HepG2 (cell line): ENCODE data around the gene APOL4. TPM values are rescaled to one million over a fixed set of nuclear protein-coding genes. Genes with fewer than 3 reads are reported as not detected.

Source experiments
- ATAC-seq: fragments of 200-7000 bp; cut with Tn5 transposase; 3 replicates; pipeline ENCODE4 v1.9.1; 2020; ENCODE audit warnings: mild to moderate bottlenecking, moderate library complexity
- BruUV-seq: library from RNA; stranded (reverse); fragments of 400-500 nt; replicated peaks from 2 replicates; lab custom pipeline; 2021; lab: Mats Ljungman, UMichigan
- CTCF ChIA-PET: fragments of 300-600 bp; formaldehyde crosslinking; extraction: SDS; loops from one replicate; lab custom pipeline; 2021; ENCODE audit warnings: low total read pairs, inconsistent platforms, low intra/inter-chr PET ratio; lab: Yijun Ruan, JAX
- POLR2A ChIA-PET: fragments of 350-600 bp; sonication (Branson Sonifier 250); formaldehyde crosslinking; loops from one replicate; lab custom pipeline; 2020; ENCODE audit warnings: antibody characterized with exemption, inconsistent platforms; lab: Yijun Ruan, JAX
- DNase-seq: peaks from one replicate; pipeline ENCODE4 v3.0.0-alpha.2; 2015; ENCODE audit warnings: low spot score
- FAIRE-seq: peaks from 3 replicates; lab custom pipeline; 2011; peaks lifted over from hg19 to GRCh38; lab: Jason Lieb, UNC
- H2AFZ ChIP-seq: one replicate; pipeline ENCODE4 v1.6.1; 2011; ENCODE audit warnings: low read length, inconsistent platforms
- H3K27ac ChIP-seq: fragments of 300-600 bp; 3 replicates; pipeline ENCODE4 v1.8.0; 2011; ENCODE audit warnings: mixed run types, mild to moderate bottlenecking, mixed read lengths, low read length, inconsistent platforms; ENCODE audit not compliant: insufficient read depth; ENCODE audit errors: extremely low read length
- H3K27me3 ChIP-seq, 2 experiments: fragments of 200-600 bp in 1 of 2; 2 replicates in 1 of 2; 3 replicates in 1 of 2; pipeline versions ENCODE4 v1.6.0 to v1.8.0; 2011; ENCODE audit warnings: low read length in 2 of 2, mild to moderate bottlenecking in 2 of 2, moderate library complexity in 2 of 2, inconsistent platforms in 1 of 2; ENCODE audit not compliant: insufficient read depth in 2 of 2, control insufficient read depth in 1 of 2
- H3K36me3 ChIP-seq, 2 experiments: fragments of 200-600 bp in 1 of 2; replicated peaks in 1 of 2; 2 replicates in 1 of 2; 3 replicates in 1 of 2; pipeline versions ENCODE4 v1.5.1 to v1.8.0; 2011; ENCODE audit warnings: low read length in 2 of 2, inconsistent platforms in 1 of 2; ENCODE audit not compliant: insufficient read depth in 2 of 2, control insufficient read depth in 1 of 2
- H3K4me1 ChIP-seq: 2 replicates; pipeline ENCODE4 v1.5.1; 2012; ENCODE audit warnings: low read length, inconsistent platforms; ENCODE audit not compliant: insufficient read depth
- H3K4me2 ChIP-seq: 2 replicates; pipeline ENCODE4 v1.6.0; 2011; ENCODE audit warnings: low read depth, low read length, inconsistent platforms
- H3K4me3 ChIP-seq, 3 experiments: fragments of 200-600 bp in 1 of 3; sonication (generic), shearing (Covaris generic) in 1 of 3; replicated peaks in 1 of 3; 2 replicates each; pipeline ENCODE4 v1.5.1; 2011 to 2016; ENCODE audit warnings: low read length in 3 of 3, inconsistent platforms in 2 of 3, low read depth in 2 of 3, mild to moderate bottlenecking in 2 of 3, control low read depth in 1 of 3, mixed read lengths in 1 of 3; ENCODE audit not compliant: insufficient read depth in 1 of 3
- H3K79me2 ChIP-seq: one replicate; pipeline ENCODE4 v1.6.1; 2011; ENCODE audit warnings: low read length, inconsistent platforms; ENCODE audit not compliant: insufficient read depth
- H3K9ac ChIP-seq: 2 replicates; pipeline ENCODE4 v1.6.0; 2011; ENCODE audit warnings: mild to moderate bottlenecking, low read depth, low read length, inconsistent platforms; ENCODE audit not compliant: insufficient read depth
- H3K9me3 ChIP-seq: 2 replicates; pipeline ENCODE4 v1.5.1; 2012; ENCODE audit warnings: mild to moderate bottlenecking, low read length
- H4K20me1 ChIP-seq: 2 replicates; pipeline ENCODE4 v1.6.0; 2011; ENCODE audit warnings: inconsistent platforms, mild to moderate bottlenecking, low read length, moderate library complexity; ENCODE audit not compliant: insufficient read depth
- CCAR2 ChIP-seq: fragments of 200-400 bp; formaldehyde crosslinking; optimal IDR thresholded peaks from 2 replicates; pipeline ENCODE3; 2018; ENCODE audit warnings: low read depth, mild to moderate bottlenecking, low read length, moderate library complexity
- NR2F6 ChIP-seq, 2 experiments: IDR thresholded peaks; 2 replicates each; pipeline ENCODE4 v1.6.1; 2016; ENCODE audit warnings: antibody characterized with exemption in 1 of 2, mild to moderate bottlenecking in 1 of 2
- WGBS: methylation state at CpG from one replicate; pipeline ENCODE4 v1.1.6; 2017; ENCODE audit warnings: low lambda C conversion rate; 5-methylcytosine and 5-hydroxymethylcytosine counted together
- in situ Hi-C: cut with HindIII; loops from 2 replicates; pipeline ENCODE4 v1.10.0; 2017; ENCODE audit warnings: low pct_unique_long_range_greater_than_20kb; ENCODE audit not compliant: extremely low pct_ligation_motif_present
- intact Hi-C: fragments of 100-400 bp; cut with micrococcal nuclease; formaldehyde crosslinking; loops from one replicate; pipeline ENCODE4 v1.10.0; 2022; ENCODE audit not compliant: unreplicated experiment
- polyA plus RNA-seq, 8 experiments: library from polyadenylated mRNA; depleted of rRNA in 3 of 8; stranded (reverse) in 7 of 8; unstranded in 1 of 8; fragments of >200 nt; fragmentation: Illumina TruSeq in 4 of 8; extraction: Trizol in 4 of 8; gene quantifications; 2 replicates each; pipeline versions ENCODE4 v1.2.1 to v1.2.3, GENCODE V29; 2011 to 2016; ENCODE audit warnings: low read depth in 4 of 8, missing spikeins in 1 of 8, mixed read lengths in 1 of 8; ENCODE audit not compliant: insufficient read depth in 1 of 8
- total RNA-seq, 5 experiments: library from RNA; depleted of rRNA; stranded (reverse); fragments of >200 nt; fragmentation: Illumina TruSeq; extraction: Trizol; gene quantifications; 2 replicates each; pipeline ENCODE4 v1.2.3, GENCODE V29; 2016; ENCODE audit warnings: low read depth in 1 of 5
- TF ChIP-seq, protein P1 (sequence below): sonication (generic); formaldehyde crosslinking; IDR thresholded peaks from 2 replicates; pipeline ENCODE4 v1.5.1; 2020; ENCODE audit warnings: mild to moderate bottlenecking, missing genetic modification reagents, moderate library complexity

APOL4 gene
- total and polyA plus RNA-seq, 2 of the 13 experiments (the other 11 are each of a cell fraction or from before 2014, with no cell fraction given): 0.77 to 2.8 TPM

DNA sequence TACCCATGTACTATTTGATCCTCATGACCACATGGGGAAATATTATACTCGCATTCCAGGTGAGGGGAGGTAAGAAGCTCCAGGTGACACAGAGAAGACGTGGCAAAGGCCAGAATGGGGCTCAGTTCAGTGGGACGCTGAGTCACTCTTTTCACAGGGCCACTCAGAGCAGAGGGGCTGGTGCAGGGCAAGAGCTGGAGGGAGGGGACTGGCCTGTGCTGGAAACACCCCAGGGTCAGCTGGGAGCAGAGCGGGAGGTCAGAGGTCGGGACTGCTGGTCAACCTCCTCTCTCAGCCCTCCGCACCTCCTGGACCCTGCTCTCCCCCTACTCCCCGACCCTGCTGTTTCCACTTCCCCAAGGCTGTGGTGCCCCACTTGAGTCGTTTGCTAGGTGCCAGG is 53.2 kb downstream of the APOL4 start:
- no peak overlapping the region for H3K4me3 ChIP-seq
- 68% methylated on average over 4 of the region's 8 CpGs for WGBS
- FAIRE-seq: no peak
- no peaks in the 10 kb centered on the region for H3K27me3 ChIP-seq
- H2AFZ ChIP-seq: no peak overlapping the region
- peaks cover 8% of the 10 kb centered on the region; the same call in 1 of the 2 replicates for H3K9me3 ChIP-seq
- TF ChIP-seq, protein P1, sequence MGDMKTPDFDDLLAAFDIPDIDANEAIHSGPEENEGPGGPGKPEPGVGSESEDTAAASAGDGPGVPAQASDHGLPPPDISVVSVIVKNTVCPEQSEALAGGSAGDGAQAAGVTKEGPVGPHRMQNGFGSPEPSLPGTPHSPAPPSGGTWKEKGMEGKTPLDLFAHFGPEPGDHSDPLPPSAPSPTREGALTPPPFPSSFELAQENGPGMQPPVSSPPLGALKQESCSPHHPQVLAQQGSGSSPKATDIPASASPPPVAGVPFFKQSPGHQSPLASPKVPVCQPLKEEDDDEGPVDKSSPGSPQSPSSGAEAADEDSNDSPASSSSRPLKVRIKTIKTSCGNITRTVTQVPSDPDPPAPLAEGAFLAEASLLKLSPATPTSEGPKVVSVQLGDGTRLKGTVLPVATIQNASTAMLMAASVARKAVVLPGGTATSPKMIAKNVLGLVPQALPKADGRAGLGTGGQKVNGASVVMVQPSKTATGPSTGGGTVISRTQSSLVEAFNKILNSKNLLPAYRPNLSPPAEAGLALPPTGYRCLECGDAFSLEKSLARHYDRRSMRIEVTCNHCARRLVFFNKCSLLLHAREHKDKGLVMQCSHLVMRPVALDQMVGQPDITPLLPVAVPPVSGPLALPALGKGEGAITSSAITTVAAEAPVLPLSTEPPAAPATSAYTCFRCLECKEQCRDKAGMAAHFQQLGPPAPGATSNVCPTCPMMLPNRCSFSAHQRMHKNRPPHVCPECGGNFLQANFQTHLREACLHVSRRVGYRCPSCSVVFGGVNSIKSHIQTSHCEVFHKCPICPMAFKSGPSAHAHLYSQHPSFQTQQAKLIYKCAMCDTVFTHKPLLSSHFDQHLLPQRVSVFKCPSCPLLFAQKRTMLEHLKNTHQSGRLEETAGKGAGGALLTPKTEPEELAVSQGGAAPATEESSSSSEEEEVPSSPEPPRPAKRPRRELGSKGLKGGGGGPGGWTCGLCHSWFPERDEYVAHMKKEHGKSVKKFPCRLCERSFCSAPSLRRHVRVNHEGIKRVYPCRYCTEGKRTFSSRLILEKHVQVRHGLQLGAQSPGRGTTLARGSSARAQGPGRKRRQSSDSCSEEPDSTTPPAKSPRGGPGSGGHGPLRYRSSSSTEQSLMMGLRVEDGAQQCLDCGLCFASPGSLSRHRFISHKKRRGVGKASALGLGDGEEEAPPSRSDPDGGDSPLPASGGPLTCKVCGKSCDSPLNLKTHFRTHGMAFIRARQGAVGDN (CRISPR knock-in tag): peak; percentile 20; the same call in 1 of the 2 replicates
- TF ChIP-seq NR2F6 (IDR thresholded peaks at IDR 0.05): peak; percentile 17; the same call in 1 of the 2 replicates
- no peak for TF ChIP-seq NR2F6 (CRISPR knock-in tag; IDR thresholded peaks at IDR 0.05)
- TF ChIP-seq CCAR2: no peak
- ChIA-PET CTCF (no interaction called here), POLR2A (no interaction called here)
- no peaks in the 10 kb centered on the region for H3K36me3 ChIP-seq
- in situ Hi-C loops (loop anchor here (10.0 kb wide), 1 partner anchor 76 kb away; no protein-coding TSS in a partner anchor), intact Hi-C loops (no loop called here)
- no peak overlapping the region for H3K4me2 ChIP-seq
- H3K79me2 ChIP-seq: no peaks in the 10 kb centered on the region
- no TSS peak for BruUV-seq
- no peak overlapping the region for H3K27ac ChIP-seq
- no peak overlapping the region for H3K9ac ChIP-seq
- no peak for DNase-seq
- no peak; the same call in 2 of the 3 replicates for ATAC-seq
- H3K4me1 ChIP-seq: peaks cover 36% of the 10 kb centered on the region
- H4K20me1 ChIP-seq: no peaks in the 10 kb centered on the region
